ENCODE results near the gene ACAP3.

The ACAP3 gene

DNA sequence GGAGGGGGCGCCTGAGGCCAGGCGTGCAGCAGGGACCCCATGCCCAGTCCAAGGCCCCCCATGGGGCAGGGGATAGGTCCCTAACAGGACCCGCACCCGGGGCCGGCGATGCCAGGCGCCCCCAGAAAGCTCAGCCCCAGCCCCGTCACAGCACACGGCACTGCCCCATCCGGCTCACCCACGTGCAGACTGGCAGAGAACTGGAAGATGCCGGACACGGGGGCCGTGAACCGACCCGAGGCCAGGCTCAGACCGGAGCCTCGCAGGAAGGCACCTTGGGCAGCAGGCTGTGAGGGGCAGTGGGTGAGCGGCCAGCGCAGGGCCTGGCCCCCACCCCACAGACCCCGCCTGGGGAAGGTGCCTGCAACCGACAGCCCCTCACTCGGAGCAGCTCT, 64.5 kb downstream of the ACAP3 start:
- no peak for DNase-seq (ENCODE audit: low read depth)
- H3K4me3 ChIP-seq (ENCODE audit: low read depth, low read length), result no peak overlapping the region
- TF ChIP-seq, protein P1, sequence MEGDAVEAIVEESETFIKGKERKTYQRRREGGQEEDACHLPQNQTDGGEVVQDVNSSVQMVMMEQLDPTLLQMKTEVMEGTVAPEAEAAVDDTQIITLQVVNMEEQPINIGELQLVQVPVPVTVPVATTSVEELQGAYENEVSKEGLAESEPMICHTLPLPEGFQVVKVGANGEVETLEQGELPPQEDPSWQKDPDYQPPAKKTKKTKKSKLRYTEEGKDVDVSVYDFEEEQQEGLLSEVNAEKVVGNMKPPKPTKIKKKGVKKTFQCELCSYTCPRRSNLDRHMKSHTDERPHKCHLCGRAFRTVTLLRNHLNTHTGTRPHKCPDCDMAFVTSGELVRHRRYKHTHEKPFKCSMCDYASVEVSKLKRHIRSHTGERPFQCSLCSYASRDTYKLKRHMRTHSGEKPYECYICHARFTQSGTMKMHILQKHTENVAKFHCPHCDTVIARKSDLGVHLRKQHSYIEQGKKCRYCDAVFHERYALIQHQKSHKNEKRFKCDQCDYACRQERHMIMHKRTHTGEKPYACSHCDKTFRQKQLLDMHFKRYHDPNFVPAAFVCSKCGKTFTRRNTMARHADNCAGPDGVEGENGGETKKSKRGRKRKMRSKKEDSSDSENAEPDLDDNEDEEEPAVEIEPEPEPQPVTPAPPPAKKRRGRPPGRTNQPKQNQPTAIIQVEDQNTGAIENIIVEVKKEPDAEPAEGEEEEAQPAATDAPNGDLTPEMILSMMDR (IDR thresholded peaks at IDR 0.05; ENCODE audit: low read depth, low read length), result no peak
- TF ChIP-seq, protein P2, sequence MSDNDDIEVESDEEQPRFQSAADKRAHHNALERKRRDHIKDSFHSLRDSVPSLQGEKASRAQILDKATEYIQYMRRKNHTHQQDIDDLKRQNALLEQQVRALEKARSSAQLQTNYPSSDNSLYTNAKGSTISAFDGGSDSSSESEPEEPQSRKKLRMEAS (IDR thresholded peaks at IDR 0.05; ENCODE audit: low read depth, low read length), result no peak
- TF ChIP-seq MYC (IDR thresholded peaks at IDR 0.05; ENCODE audit: low read depth, low read length) (no peak), POLR2A (IDR thresholded peaks at IDR 0.05; ENCODE audit: extremely low read depth, insufficient read length) (no peak)

DNA sequence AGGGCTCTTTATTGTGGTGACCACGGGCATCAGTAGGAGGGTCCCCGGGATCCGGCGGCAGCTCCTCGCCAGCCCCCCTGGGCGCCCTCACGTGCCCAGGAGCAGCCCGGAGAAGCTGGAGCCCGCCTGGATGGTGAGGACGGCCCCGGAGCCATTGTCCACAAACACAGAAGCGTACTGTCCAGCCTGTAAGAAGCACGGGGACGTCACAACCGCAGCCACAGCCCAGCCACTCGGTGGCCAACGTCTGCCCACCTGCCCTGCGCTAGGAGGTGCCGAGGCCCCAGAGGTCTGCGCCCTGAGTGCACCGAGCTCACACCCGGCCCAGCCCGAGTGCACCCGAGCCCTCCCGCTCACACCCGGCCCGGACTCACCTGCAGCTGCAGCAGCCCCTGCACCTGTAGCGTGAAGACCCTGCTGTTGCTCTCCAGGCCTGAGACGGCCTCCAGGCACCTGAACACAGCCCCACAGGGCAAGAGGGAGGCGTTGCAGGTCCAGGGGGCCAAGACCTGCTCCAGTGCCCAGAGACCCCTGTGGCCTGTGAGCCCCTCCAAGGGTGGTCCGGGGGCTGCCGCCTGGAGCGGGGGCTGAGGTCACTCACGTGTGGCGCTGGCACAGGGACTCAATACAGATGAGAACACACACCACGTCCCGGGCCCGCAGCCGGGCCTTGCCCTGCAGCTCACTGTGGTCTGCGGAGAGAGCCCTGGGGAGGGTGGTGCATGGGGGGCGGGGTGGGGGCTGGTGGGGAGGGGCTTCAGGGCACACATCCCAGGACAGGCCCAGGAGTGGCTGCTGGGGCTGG, 65.1 kb downstream of the ACAP3 start:
- TF ChIP-seq, protein P1 (IDR thresholded peaks at IDR 0.05; ENCODE audit: low read depth, low read length), result no peak
- TF ChIP-seq MYC (IDR thresholded peaks at IDR 0.05; ENCODE audit: low read depth, low read length), result no peak
- no peak overlapping the region for H3K4me3 ChIP-seq (ENCODE audit: low read depth, low read length)
- DNase-seq (ENCODE audit: low read depth), result no peak
